ENCODE data around the gene HECTD2. TPM values are rescaled to one million over a fixed set of nuclear protein-coding genes. Genes with fewer than 3 reads are reported as not detected.

HECTD2 gene
- total and polyA plus RNA-seq, 2 of the 8 experiments (the other 6 are each of a cell fraction or from before 2014, with no cell fraction given), result 5.7 to 11.9 TPM

DNA sequence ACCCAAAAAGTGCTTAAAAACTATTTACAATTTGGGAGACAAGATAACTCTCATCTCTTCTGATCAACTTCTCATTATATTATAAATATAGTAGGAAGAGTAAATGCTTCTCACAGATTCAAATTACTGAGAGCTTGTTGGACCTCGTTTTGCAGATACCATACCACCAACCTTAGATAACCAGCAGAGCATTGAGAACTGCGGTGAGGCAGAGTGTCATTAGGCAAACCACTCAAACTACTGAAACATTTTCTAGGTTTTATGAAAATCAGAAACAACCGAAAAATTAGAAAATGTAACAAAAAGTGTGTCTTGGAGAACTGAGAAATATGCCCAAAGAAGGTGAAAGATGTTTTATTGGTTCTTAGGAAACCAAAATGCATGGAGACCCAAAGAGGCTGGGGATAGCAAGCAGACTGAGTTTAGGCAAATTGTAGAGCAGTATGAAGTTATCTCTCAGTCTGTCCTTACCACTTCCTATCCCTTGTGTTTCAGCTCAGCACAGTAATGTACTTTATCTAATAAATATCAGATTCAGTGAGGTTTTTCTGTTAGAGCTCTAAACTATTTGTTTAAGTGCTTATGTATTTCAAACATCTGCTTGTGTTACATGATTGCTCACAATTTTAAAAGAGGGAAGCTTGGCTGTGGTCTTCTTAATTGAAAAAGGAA is 77.9 kb downstream of the HECTD2 start:
- ChIA-PET POLR2A (ENCODE audit: partially characterized antibody) (no interaction called here), CTCF (ENCODE audit: partially characterized antibody) (interaction anchor here (1.3 to 2.6 kb wide), 3 partner anchors 64 to 148 kb away, joined by 3 to 8 read pairs (median 5); no protein-coding TSS in a partner anchor)
- Histone ChIP-seq H2AK5ac (ENCODE audit: low read depth, low read length) (no peak overlapping the region), H2BK20ac (ENCODE audit: low read length) (no peak overlapping the region), H3K36me3 (ENCODE audit: control insufficient read depth in 2 of 4, insufficient read depth in 4 of 4, low read length in 3 of 4) (no peaks in the 10 kb centered on the region), H2AFZ (ENCODE audit: low read length) (no peak overlapping the region), H2BK12ac (ENCODE audit: low read depth, low read length) (no peak overlapping the region), H4K8ac (ENCODE audit: extremely low read depth, insufficient read depth, low read length) (no peak overlapping the region), H3K18ac (ENCODE audit: extremely low read depth, low read length) (no peak overlapping the region), H2BK5ac (ENCODE audit: low read depth, low read length) (no peak overlapping the region), H3K4me3 (ENCODE audit: extremely low read depth in 1 of 4, insufficient read depth in 2 of 4, low read depth in 3 of 4, low read length in 4 of 4) (no peak overlapping the region), H4K91ac (replicated peaks; ENCODE audit: insufficient read length, low read length) (no peak overlapping the region), H4K20me1 (replicated peaks in 1 of 2; ENCODE audit: control insufficient read depth in 1 of 2, insufficient read depth in 2 of 2, low read length in 2 of 2) (no peaks in the 10 kb centered on the region), H2BK120ac (replicated peaks; ENCODE audit: low read depth, low read length) (no peak overlapping the region), H3K56ac (replicated peaks; ENCODE audit: insufficient read length, low read depth, low read length) (no peak overlapping the region), H3K79me1 (ENCODE audit: low read depth, low read length) (no peaks in the 10 kb centered on the region), H2BK15ac (ENCODE audit: low read length) (no peak overlapping the region), H3K4me2 (ENCODE audit: insufficient read depth in 1 of 2, low read depth in 2 of 2, low read length in 2 of 2) (no peak overlapping the region), H3K79me2 (ENCODE audit: control insufficient read depth in 1 of 2, insufficient read depth in 2 of 2, low read length in 2 of 2) (no peaks in the 10 kb centered on the region), H3K23me2 (ENCODE audit: low read depth, low read length) (no peaks in the 10 kb centered on the region), H3K27ac (ENCODE audit: low read depth, low read length) (no peak overlapping the region), H3K14ac (ENCODE audit: insufficient read length) (no peak overlapping the region), H3K4me1 (replicated peaks in 1 of 4; ENCODE audit: control insufficient read depth in 3 of 4, insufficient read depth in 4 of 4, low read length in 3 of 4) (no peaks in the 10 kb centered on the region), H3K9me3 (ENCODE audit: insufficient read depth in 2 of 2, low read depth in 1 of 2, low read length in 1 of 2) (no peaks in the 10 kb centered on the region), H4K5ac (ENCODE audit: insufficient read length, low read depth, low read length) (no peak overlapping the region), H3K23ac (ENCODE audit: insufficient read length) (no peak overlapping the region), H3K4ac (replicated peaks; ENCODE audit: insufficient read length, low read depth, low read length) (no peak overlapping the region), H3K9ac (replicated peaks in 1 of 4; ENCODE audit: extremely low read depth in 1 of 4, low read depth in 3 of 4, low read length in 3 of 4) (no peak overlapping the region), H3K27me3 (replicated peaks in 1 of 4; ENCODE audit: control insufficient read depth in 3 of 4, extremely low read depth in 1 of 4, insufficient read depth in 3 of 4, low read length in 3 of 4) (no peaks in the 10 kb centered on the region)
- DNase-seq (ENCODE audit: low read depth in 1 of 2, low spot score in 2 of 2) (no peak), FAIRE-seq (no peak)
- WGBS, 2 experiments (ENCODE audit: extremely low coverage in 1 of 2, insufficient coverage in 1 of 2, insufficient read length in 1 of 2, insufficient replicate concordance in 2 of 2, low coverage in 1 of 2, low lambda C conversion rate in 2 of 2, missing lambda C conversion rate in 1 of 2), result 76% methylated on average over 3 of the region's 3 CpGs; no CpG with 5 or more reads in 1 of the 2 experiments
- TF ChIP-seq JUN (IDR thresholded peaks at IDR 0.05; ENCODE audit: low read depth, low read length) (no peak), SP1 (IDR thresholded peaks at IDR 0.05; ENCODE audit: low read depth, low read length) (no peak), CTBP2 (IDR thresholded peaks at IDR 0.05; ENCODE audit: borderline replicate concordance, insufficient read depth, insufficient read length, low read length) (no peak), GABPA (IDR thresholded peaks at IDR 0.05; ENCODE audit: borderline replicate concordance, insufficient read depth, low read length) (no peak), CBX8 (IDR thresholded peaks at IDR 0.05; ENCODE audit: borderline replicate concordance, low read depth, low read length) (no peak), NANOG (IDR thresholded peaks at IDR 0.05; ENCODE audit: insufficient read depth, low read depth, low read length, poor library complexity, severe bottlenecking) (no peak), GTF2F1 (IDR thresholded peaks at IDR 0.05; ENCODE audit: borderline replicate concordance, low read depth, low read length) (no peak), TBP (IDR thresholded peaks at IDR 0.05; ENCODE audit: low read depth, low read length) (no peak), KDM4A (IDR thresholded peaks at IDR 0.05; ENCODE audit: low read depth, low read length, severe bottlenecking) (no peak), EP300 (IDR thresholded peaks at IDR 0.05; ENCODE audit: borderline replicate concordance in 1 of 2, low read depth in 2 of 2, low read length in 2 of 2) (no peak), TCF12 (IDR thresholded peaks at IDR 0.05; ENCODE audit: low read depth, low read length) (no peak)
- TF ChIP-seq, protein P1, sequence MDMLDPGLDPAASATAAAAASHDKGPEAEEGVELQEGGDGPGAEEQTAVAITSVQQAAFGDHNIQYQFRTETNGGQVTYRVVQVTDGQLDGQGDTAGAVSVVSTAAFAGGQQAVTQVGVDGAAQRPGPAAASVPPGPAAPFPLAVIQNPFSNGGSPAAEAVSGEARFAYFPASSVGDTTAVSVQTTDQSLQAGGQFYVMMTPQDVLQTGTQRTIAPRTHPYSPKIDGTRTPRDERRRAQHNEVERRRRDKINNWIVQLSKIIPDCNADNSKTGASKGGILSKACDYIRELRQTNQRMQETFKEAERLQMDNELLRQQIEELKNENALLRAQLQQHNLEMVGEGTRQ (IDR thresholded peaks at IDR 0.05; ENCODE audit: low read length), result no peak

Data from H1 (cell line).